Measurements from ENCODE around the gene ARHGEF6. TPM values are rescaled to one million over a fixed set of nuclear protein-coding genes. Genes with fewer than 3 reads are reported as not detected.

ARHGEF6 gene
- total RNA-seq, 2 experiments from 2014 or later, result 50.8 to 64.5 TPM

- intact Hi-C loops (cut with micrococcal nuclease; ENCODE audit: unreplicated experiment), result no loop called here
- TF ChIP-seq EZH2phosphoT487 (IDR thresholded peaks at IDR 0.05; ENCODE audit: borderline replicate concordance, low read depth, low read length) (no peak), CTCF (conservative IDR thresholded peaks at IDR 0.05; ENCODE audit: low read length) (no peak)
Measured at GRCh38 chrX:136656361-136656964, 124.3 kb downstream of the ARHGEF6 start.

GRCh38 chrX:136652822-136653723, 127.7 kb downstream of the ARHGEF6 start:
- POLR2A ChIA-PET, result no interaction called here
- no TSS peak for BruUV-seq (replicated peaks)
- H3K4me3 ChIP-seq (ENCODE audit: low read depth, low read length, poor library complexity, severe bottlenecking), result no peak overlapping the region

More at GRCh38 chrX:136656361-136656964, 124.3 kb downstream of the ARHGEF6 start:
- ChIA-PET POLR2A (no interaction called here), CTCF (ENCODE audit: unreplicated experiment) (no interaction called here)
- H3K4me3 ChIP-seq (ENCODE audit: low read depth, low read length, poor library complexity, severe bottlenecking), result no peak overlapping the region
- H3K79me2 ChIP-seq (ENCODE audit: insufficient read depth, low read depth, low read length), result no peaks in the 10 kb centered on the region
- H3K9me2 ChIP-seq (ENCODE audit: insufficient read depth, low read length), result no peaks in the 10 kb centered on the region
- peaks cover 14% of the 10 kb centered on the region for H3K4me1 ChIP-seq (ENCODE audit: insufficient read depth, low read length, poor library complexity, severe bottlenecking)
- H4K20me1 ChIP-seq (ENCODE audit: insufficient read depth, low read length), result no peaks in the 10 kb centered on the region
- no peak overlapping the region for H3K4me2 ChIP-seq (ENCODE audit: low read length)
- no TSS peak for BruUV-seq (replicated peaks)
- no peak overlapping the region for H2AFZ ChIP-seq (ENCODE audit: low read length)
- no peaks in the 10 kb centered on the region for H3K36me3 ChIP-seq (ENCODE audit: insufficient read depth, low read length)
- no peak overlapping the region for H3K27ac ChIP-seq (ENCODE audit: low read depth, low read length, poor library complexity, severe bottlenecking)
- no peaks in the 10 kb centered on the region for H3K9me3 ChIP-seq (ENCODE audit: low read length)
- no peak for DNase-seq (ENCODE audit: low spot score)

More at GRCh38 chrX:136652822-136653723, 127.7 kb downstream of the ARHGEF6 start:
- intact Hi-C loops (cut with micrococcal nuclease; ENCODE audit: unreplicated experiment), result no loop called here
- no peaks in the 10 kb centered on the region for H4K20me1 ChIP-seq (ENCODE audit: insufficient read depth, low read length)
- no peaks in the 10 kb centered on the region for H3K79me2 ChIP-seq (ENCODE audit: insufficient read depth, low read depth, low read length)
- H2AFZ ChIP-seq (ENCODE audit: low read length), result no peak overlapping the region
- TF ChIP-seq EZH2phosphoT487 (IDR thresholded peaks at IDR 0.05; ENCODE audit: borderline replicate concordance, low read depth, low read length) (no peak), CTCF (conservative IDR thresholded peaks at IDR 0.05; ENCODE audit: low read length) (no peak)
- no peak overlapping the region for H3K27ac ChIP-seq (ENCODE audit: low read depth, low read length, poor library complexity, severe bottlenecking)
- peaks cover 4% of the 10 kb centered on the region for H3K4me1 ChIP-seq (ENCODE audit: insufficient read depth, low read length, poor library complexity, severe bottlenecking)
- CTCF ChIA-PET (ENCODE audit: unreplicated experiment), result no interaction called here
- no peak for DNase-seq (ENCODE audit: low spot score)
- no peaks in the 10 kb centered on the region for H3K9me2 ChIP-seq (ENCODE audit: insufficient read depth, low read length)
- no peaks in the 10 kb centered on the region for H3K9me3 ChIP-seq (ENCODE audit: low read length)
- no peaks in the 10 kb centered on the region for H3K36me3 ChIP-seq (ENCODE audit: insufficient read depth, low read length)
- H3K4me2 ChIP-seq (ENCODE audit: low read length), result no peak overlapping the region
